ENCODE measurements around the gene MAN1B1.

The MAN1B1 gene

DNA sequence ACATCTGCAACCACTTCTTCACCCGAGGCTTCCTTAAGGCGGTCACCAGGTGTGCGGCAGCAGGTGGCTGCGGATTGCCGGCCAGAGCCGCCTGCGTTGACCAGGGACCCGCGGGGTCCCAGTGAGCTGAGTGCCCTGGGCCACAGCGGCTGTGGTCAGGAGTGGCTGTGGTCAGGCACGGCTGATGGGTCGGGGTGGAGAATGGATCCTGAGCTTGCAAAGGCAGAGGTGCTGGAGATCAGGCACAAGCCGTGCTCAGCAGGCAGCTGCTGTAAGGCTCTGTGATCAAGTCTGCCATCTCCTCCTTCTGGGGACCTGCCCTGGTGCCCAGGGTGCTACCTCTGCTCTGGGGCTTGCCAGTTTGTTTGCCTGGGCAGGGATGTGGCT lies 7.4 kb upstream of the MAN1B1 start:
- H3K4me3 ChIP-seq (ENCODE audit: low read depth, low read length), result no peak overlapping the region
- DNase-seq (ENCODE audit: low read depth, low spot score), result no peak
- in situ Hi-C loops (cut with HindIII; ENCODE audit: low sequenced_read_pairs), result no loop called here
- TF ChIP-seq, protein P1, sequence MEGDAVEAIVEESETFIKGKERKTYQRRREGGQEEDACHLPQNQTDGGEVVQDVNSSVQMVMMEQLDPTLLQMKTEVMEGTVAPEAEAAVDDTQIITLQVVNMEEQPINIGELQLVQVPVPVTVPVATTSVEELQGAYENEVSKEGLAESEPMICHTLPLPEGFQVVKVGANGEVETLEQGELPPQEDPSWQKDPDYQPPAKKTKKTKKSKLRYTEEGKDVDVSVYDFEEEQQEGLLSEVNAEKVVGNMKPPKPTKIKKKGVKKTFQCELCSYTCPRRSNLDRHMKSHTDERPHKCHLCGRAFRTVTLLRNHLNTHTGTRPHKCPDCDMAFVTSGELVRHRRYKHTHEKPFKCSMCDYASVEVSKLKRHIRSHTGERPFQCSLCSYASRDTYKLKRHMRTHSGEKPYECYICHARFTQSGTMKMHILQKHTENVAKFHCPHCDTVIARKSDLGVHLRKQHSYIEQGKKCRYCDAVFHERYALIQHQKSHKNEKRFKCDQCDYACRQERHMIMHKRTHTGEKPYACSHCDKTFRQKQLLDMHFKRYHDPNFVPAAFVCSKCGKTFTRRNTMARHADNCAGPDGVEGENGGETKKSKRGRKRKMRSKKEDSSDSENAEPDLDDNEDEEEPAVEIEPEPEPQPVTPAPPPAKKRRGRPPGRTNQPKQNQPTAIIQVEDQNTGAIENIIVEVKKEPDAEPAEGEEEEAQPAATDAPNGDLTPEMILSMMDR (IDR thresholded peaks at IDR 0.05; ENCODE audit: low read depth, low read length), result no peak

DNA sequence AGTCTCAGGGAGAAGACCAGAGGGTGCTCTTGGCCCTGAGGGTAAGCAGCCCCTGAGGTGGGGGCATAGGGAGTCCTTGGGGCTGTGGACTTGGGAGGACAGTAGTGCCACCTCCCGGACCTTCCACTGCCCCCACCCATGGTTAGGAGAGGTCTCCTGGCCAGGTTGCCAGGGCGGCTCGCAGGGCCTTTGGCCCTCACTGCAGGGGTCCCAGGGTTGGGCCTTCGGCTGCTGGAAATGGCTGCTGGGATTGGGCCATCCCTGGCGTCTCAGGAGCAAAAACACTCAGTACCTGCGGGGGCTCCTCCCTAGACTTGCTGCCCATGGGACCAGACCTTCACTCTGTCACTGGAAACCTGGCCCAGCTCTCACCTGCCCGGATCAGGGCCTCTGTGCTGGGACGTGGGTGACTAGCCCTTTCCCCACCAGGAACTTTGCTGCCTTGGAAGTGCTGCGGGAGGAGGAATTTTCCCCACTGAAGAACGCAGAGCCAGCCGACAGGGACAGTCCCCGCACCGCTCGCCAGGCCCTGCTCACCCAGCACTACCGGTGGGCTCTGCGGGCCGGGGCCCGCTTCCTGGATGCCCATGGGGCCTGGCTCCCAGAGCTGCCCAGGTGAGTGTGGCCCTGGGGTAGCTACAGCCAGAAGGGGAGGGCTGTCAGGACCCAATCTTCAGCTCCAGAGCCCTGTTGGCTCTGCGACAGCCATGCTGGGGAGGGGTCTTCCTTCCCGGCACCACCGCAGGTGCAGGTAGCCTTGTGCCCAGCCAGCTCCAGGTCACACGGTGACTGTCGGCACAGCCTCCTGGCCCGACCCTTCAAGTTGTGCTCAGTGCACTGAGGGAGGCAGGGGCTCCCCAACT lies 6.3 kb upstream of the MAN1B1 start:
- in situ Hi-C loops (cut with HindIII; ENCODE audit: low sequenced_read_pairs), result no loop called here
- TF ChIP-seq, protein P1 (IDR thresholded peaks at IDR 0.05; ENCODE audit: low read depth, low read length), result no peak
- H3K4me3 ChIP-seq (ENCODE audit: low read depth, low read length), result no peak overlapping the region
- no peak for DNase-seq (ENCODE audit: low read depth, low spot score)

DNA sequence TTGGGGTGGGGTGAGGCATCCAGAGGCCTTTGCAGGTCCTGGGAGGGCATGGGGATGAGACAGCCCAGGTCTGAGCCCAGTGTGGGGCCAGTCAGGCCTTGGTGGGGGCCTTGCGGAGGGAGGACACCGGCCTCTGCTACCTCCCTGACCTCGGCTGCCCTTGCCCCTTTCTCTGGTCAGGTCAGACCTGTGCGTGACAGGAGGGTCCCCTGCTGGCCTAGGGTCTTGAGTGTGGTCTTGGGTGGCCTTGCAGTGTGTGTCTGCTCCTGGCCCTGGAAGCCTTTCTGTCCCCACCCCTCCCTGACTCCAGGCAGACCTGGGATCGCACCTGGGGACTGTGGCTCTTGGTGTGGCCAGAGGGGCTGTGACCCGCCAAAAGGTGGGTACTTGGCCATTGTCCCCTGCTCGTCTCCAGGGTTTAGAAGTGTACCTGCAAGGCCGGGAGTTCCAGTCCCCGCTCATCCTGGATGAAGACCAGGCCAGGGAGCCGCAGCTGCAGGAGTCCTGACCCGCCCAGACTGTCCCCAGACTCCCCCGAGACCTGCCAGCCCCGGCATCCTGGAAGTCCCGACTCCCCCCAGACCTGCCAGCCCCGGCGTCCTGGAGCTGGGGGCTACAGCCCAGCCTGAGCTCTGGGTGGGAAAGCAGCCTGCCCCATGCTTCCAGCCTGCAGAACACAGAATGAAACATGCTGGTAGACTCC lies 4.4 kb upstream of the MAN1B1 start:
- in situ Hi-C loops (cut with HindIII; ENCODE audit: low sequenced_read_pairs), result no loop called here
- no peak for DNase-seq (ENCODE audit: low read depth, low spot score)
- TF ChIP-seq, protein P1 (IDR thresholded peaks at IDR 0.05; ENCODE audit: low read depth, low read length), result no peak
- no peak overlapping the region for H3K4me3 ChIP-seq (ENCODE audit: low read depth, low read length)

DNA sequence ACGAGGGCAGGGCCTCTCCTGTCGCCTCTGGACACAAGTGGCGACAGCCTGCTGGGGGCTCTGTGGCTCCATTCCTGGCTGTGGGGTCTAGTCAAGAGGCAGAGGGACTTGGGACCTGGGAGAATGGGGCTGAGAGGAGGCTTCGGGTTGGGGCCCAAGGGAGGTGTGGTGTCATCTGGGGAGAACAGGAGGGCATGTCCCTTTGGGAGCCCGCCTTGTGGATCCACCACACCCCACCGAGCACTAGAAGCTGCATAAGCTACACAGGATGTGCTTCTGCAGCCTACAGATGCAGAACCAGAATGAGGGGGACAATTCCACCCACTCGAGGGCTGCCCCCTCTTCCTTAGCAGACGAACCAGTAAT lies 3.9 kb upstream of the MAN1B1 start:
- TF ChIP-seq, protein P1 (IDR thresholded peaks at IDR 0.05; ENCODE audit: low read depth, low read length), result no peak
- in situ Hi-C loops (cut with HindIII; ENCODE audit: low sequenced_read_pairs), result no loop called here
- no peak overlapping the region for H3K4me3 ChIP-seq (ENCODE audit: low read depth, low read length)
- DNase-seq (ENCODE audit: low read depth, low spot score), result no peak

DNA sequence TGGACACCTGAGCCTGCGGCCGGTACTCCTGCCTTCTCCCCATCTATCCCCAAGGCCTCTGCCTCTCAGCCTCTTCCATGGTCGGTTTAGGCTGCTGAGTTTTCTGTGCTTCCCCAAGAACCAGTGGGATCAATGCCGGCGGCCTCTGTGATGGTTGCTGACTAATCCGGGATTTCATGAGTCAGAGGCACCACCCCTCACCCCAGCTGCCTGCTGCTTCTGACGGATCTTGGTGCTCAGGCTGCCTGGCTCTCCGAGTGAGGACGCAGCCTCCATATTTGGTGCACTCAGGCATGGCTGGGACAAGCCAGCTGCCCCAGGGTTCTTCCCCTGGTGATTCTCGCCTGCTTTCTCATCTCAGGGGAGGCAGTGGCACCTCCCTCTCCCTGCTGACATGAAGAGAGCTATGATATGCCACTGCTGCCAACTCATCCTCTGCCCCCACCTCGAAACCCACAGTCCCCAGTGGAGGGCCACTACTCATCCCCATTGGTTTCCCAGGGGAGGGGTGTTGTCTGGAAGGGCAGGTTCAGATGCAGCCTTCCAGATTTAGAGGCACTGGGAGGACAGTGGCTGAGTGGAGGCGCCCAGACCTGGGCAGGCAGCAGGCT lies 3.3 kb upstream of the MAN1B1 start:
- TF ChIP-seq, protein P1 (IDR thresholded peaks at IDR 0.05; ENCODE audit: low read depth, low read length), result no peak
- DNase-seq (ENCODE audit: low read depth, low spot score), result peak; percentile 96
- in situ Hi-C loops (cut with HindIII; ENCODE audit: low sequenced_read_pairs), result no loop called here
- H3K4me3 ChIP-seq (ENCODE audit: low read depth, low read length), result no peak overlapping the region

DNA sequence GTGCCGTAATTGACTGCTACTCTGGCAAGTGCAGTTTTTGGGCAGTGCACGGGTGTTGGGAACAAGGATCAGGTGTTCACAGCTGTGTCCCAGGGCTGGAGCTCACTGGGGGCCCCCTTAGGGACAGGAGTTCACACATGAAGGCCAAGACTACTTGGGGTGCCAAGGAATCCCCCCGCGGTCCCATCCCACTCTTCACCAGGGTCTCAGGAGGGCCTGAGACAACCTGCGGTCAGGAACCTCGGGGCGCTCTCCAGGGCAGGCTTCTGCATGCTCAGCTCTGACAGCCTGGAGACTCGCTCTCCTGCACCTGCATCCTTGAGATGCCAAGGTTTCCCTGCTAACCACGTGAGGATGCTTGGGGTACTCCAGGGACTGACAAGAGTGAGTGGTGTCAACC lies 2.3 kb upstream of the MAN1B1 start:
- in situ Hi-C loops (cut with HindIII; ENCODE audit: low sequenced_read_pairs), result no loop called here
- DNase-seq (ENCODE audit: low read depth, low spot score), result no peak
- H3K4me3 ChIP-seq (ENCODE audit: low read depth, low read length), result no peak overlapping the region
- TF ChIP-seq, protein P1 (IDR thresholded peaks at IDR 0.05; ENCODE audit: low read depth, low read length), result no peak
